Stimulated activated CD8-positive, alpha-beta memory T cell treated with anti-CD3 and anti-CD28 coated beads, Interleukin-7, amount 100 ng/mL, for 1 hour (primary cell): ENCODE measurements around the gene ZGLP1.
A peak's percentile ranks its signal among the peaks of the same experiment; 100 is the strongest.
"Not testable (repeated sequence)": the region's sequence is repeated elsewhere in the genome, so short reads cannot be mapped to it uniquely, and the experiment has no call there.

ENCODE experiments used
- DNase-seq, 2 donors: peaks; one replicate each; pipeline ENCODE4 v3.0.0-alpha.2; 2020; ENCODE audit warnings: low read depth in 2 of 2

ZGLP1 gene

DNA sequence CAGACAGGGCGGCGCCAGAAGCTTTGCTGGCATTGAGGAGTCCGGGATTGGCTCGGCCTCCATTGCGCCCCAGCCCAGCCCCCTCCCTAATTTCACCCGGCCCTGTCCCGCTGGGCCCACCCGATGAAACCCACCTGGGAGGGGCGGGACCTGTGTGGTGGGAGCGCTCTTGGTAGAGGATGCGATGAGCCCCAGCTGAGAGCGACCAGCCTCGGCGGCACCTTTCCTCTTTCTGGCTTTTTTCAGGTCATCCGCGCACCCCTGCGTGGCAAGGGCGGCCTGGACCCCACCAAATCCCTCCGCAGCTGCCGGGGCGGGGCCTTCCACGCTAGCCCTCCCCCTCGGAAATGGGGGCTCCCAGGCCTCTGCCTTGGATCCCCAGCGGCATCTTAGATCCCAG lies at the start of gene ZGLP1:
ZGLP1 (minus strand) TSS at position 393 of the 400 bp plus-strand sequence.
- DNase-seq, result no peak

DNA sequence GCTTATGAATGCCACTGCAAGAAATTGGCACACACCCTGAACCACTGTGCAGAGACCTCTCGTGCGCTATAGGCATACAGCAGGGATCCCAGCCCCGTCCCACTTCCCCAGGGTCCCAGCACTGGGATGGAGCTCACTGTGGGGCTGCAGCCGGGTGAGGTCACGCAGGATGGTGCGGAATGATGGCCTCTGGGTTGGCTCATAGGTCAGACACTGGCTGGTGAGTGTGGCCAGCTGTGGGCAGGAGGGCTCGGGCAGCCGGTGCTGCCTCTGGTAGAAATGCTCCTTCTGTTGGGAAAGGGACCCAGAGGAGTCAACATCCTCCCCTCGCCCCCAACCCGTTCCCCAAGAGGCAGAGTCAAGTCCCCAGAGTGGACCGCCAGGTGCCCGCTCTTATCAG lies 46.8 kb upstream of the ZGLP1 start:
- no peak for DNase-seq

DNA sequence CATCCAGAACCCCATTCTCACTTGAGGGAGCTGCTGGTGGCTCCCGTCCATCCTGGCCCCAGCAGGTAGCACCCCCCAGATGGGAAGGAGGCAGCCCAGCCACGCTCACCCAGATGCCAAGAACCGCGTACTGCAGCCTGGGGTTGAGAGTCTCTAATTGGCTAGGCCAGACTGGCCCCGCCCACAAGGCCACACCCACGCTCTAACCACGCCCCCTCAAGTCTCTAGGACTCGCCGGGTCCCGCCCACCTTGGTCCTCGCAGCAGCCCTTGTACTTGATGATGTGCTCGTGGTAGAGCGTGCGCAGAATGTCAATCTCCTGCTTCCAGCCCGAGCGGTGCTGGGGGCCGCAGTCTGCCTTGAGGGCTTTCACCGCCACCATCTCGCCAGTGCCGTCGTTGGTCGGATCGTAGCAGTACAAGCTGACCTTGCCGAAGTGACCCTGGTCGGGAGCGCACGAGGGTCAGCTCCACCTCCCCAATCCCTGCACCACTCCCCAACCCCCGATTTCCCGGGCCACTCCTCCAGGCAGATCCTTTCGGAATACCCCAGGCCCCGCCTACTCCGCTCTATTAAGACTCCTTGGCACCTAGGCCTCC lies 44.3 kb upstream of the ZGLP1 start:
- no peak for DNase-seq

DNA sequence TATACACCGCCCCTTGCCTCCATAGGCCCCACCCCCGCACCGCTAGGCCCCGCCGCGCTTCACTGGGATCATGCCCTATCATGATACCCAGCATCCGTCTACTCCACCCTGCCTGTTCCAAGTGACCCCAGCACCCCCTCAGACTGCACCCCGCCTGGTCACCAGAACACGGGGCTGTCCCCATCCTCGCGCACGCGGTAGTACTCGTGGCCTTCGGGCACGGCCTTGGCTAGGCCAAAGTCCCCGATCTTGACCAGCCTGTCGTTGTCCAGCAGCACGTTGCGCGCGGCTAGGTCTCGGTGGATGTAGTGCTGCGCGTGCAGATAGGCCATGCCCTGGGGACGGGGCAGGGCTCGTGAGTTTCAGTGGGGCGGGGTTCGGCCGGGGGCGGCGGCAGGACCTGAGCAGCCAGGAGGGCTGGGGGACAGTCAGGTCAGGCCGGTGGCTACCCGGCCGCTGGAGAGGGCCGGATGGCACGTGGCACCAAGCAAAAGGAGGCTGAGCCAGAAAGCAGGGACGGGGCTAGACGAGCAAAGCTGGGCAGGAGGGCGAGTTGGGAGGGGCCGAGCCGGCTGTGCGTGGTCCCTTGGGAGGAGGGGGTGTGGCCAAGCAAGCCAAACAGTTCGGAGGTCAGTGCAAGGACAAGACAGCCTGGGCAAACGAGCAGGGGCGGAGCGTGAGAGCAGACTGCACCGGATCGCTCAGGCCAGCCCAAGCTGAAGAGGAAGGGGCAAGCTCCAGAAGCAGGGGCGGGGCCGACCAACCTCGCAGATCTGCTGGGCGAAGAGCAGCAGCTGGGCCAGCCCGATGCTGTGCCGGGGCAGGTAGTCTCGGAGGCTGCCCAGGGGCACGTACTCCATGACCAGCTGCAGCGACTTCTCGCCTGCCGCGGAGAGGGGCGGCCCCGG lies 43.4 kb upstream of the ZGLP1 start:
- DNase-seq, result no peak

DNA sequence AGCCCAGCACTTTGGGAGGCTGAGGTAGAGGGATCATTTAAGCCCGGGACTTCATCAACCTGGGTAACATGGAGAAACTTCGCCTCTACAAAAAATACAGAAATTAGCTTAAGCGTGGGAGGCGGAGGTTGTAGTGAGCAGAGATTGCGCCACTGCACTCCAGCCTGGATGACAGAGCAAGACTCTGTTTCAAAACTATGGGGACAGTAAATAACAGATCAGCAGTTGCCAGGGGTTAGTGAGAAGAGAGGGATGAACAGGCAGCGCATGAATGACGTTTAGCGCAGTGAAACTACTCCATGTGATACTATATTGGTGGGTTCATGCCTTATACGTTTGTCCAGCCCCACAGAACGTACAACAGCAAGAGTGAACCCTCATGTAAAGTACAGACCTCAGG lies 36.9 kb upstream of the ZGLP1 start:
- no peak for DNase-seq

DNA sequence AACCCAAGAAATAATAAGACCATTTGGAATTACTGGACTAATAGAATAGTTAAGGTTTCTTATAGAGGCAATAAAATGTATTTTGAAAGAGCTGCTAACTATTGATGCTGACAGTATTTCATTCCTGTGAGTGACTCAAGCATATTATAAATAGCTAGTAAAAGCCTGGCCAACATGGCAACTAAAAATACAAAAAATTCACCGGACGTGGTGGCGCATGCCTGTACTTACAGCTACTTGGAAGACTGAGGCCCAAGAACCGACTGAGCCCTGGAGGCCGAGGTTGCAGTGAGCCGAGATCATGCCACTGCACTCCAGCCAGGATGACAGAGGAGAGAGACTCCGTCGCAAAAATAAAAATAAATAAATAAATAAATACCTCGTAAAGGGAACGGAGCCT lies 35.2 kb upstream of the ZGLP1 start:
- no peak for DNase-seq

DNA sequence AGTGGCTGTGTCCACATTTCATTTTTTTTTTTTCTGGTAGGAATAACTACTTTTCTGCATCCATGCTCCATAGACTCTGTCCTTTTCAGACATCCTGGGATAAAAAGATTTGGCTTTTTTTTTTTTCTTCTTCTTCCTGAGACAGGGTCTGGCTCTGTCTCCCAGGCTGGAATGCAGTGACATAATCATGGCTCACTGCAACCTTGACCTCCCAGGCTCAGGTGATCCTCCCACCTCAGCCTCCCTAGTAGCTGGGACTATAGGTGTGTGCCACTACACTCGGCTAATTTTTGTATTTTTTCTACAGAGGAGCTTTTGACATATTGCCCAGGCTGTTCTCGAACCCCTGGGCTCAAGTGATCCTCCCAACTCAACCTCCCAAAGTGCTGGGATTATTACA lies 33.9 kb upstream of the ZGLP1 start:
- DNase-seq, result no peak

DNA sequence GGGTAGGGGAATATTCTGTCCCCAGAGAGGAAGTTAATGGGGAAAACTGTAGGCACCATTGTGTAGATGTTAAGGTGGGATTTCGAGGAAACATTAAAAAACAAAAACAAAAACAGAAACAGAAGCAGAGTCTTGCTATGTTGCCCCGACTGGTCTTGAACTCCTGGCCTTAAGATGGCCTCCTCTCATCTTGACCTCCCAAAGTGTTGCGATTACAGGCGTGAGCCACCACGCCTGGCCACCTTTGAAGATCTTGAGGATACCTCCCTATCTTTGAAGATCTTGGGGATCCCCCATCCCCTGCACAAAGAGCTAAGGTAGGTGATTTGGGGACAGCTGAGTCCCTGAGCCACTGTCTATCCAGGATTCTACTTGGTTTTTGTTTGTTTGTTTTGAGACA lies 30.4 kb upstream of the ZGLP1 start:
- DNase-seq, result no peak

DNA sequence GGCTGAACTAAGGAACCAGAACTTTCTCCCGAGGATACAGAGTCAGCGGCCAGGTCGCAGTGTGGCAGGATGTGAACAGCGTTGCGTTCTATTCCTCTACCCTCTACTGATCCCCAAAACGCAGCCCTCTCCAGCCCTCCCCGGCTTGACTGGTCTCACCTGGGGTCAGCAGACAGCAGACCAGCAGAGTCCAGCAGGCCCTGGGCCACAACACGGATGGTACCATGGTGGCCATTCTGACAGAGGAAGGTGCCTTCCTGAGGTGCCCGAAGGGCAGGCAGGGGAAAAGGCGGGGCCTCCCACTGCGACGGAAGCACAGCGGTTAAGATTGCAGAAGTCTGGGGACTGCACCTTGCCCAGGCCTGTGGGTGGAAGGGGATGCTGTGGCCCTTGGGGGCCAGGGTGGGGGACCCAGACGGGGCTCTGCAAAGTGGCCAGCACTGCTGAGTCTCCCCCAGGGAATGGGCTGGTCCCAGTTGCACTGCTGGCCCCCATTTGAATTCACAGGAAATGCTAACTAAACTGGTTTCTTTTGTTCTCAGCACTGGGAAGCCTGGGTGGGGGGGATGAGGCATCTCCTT lies 29.9 kb upstream of the ZGLP1 start, which contains the start of gene ICAM3:
ICAM3 (minus strand) TSS at position 245 of the 581 bp plus-strand sequence; CDS start at position 235, 10 bp downstream.
- peak; percentile 22 to 36 for DNase-seq

DNA sequence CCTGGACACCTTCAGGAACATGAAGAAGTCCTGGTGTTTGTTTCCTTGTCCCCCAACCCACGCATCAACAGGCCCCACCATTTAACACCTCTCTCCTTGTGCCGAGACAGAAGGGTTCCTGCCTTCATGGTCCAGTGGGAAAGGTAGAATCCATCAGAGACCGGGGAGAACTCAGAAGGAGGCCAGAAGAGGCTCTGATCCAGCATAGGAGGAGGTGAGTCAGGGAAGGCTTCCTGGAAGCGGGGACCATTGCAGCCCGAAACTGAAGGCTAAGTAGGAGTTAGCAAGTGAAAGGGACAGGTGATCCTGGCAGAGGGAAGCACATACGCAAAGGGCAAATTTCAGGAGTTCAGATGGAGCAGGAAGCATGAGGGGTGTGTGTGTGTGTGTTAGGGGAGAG lies 29.3 kb upstream of the ZGLP1 start:
- DNase-seq, result no peak

DNA sequence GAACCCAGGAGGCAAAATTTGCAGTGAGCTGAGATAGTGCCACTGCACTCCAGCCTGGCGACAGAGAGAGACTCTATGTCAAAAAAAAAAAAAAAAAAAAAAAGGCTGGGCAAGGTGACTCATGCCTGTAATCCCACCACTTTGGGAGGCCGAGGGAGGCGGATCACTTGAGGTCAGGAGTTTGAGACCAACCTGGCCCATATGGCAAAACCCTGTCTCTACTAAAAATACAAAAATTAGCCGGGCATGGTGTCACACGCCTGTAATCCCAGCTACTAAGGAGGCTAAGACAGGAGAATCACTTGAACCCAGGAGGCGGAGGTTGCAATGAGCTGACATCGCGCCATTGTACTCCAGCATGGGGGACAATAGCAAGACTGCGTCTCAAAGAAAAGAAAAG lies 27.1 kb upstream of the ZGLP1 start:
- not testable (repeated sequence) for DNase-seq

DNA sequence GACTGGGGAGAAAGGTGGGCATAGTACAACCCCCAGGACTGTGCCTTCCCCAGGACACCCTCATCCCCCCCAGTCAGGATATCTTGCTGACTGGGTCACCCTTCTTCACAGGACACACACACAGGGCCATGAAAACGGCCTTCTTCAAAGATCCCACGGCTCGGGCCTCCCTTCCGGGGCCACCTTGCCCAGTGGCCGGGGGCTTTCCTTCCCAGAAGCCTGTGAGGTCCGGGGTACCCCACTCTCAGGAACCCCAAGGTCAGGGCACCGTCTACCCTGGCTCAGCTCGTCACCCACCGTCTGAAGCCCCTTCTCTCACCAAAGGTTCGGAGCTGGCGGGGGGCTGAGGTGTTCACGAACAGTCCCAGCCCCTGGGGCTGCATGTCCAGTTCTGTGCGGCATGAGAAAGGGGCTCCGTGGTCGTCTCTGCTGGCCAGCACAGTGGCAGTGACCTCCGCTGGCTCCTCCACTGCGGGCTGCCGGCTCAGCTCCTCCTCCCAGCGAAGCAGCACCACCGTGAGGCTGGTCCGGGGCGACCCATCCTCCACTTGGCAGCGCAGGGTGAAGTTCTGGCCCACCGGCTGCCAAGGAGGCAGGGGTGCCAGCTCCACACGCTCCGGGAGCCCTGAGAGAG lies 25.9 kb upstream of the ZGLP1 start:
- no peak for DNase-seq

DNA sequence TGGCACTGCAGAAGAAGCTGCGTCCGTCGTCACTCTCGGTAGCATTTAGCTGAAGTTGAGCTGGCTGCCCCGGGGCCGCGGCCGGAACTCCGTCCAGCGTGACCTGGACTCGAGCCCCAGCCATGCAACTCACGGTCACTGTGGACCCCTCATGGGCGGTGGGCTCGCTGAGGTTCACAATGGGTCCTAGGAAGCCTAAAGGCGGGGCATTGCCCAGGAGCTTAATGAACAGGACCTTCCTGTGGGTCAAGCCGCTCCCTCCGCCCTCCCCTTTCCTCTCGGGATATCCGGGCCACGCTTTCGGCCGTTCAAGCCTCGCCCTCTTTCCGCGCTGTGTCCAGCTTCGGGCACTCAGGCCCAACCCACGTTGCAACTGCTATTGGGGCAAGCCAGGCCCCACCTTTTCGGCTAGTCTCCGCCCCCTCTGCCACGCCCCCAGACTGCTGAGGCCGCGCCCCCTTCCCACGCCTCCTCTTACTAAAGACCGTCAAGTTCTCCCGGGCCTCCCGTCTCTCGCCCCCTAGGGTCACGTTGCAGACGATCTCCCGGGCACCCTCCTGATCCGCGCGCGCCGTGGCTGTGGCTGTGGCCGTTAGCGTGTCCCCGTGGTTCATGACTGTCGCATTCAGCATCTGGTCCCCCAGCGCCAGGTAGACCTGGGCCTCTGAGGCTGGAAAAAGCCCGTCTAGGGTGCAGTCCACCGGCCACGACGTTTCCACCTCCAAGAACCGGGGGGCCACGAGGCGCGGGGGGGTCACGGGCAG lies 25.2 kb upstream of the ZGLP1 start:
- no peak for DNase-seq

DNA sequence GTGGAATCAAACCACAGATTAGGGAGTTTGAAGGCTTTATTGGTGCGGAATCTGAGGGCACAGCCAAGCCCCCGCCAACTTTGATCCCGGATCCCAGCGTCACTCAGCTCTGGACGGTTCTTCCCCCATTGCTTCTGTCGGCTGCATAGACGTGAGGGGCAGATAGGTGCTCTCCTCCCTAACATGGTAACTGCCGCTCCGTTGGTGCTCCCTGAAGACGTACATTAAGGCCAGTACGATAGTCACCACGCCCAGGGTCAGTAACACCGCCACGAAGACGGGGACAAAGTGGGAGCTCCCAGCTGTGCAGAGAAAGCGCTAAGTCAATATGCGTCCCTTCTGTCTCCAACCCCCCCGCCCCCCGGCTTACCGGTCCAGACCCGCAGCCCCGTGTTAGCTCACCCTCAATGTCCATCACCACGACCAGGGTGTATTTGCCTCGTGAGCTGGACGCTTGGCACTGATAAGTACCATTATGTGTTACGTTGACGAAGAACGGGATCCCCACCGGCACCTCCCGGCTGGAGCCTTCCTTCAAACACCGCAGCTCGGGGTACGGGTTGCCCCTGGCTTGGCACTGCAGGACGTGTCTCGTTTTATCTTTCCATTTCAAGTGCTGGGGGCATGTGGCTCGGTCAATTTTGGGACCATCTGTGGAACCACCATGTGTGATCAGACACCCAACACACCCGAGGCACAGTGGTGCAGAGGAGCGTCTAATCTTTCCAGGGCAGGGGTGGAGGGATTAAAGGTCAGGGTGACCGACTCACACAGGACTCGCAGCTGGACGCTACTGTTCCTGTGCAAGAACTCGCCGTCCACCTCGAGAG lies 24.4 kb upstream of the ZGLP1 start:
- DNase-seq, result no peak

DNA sequence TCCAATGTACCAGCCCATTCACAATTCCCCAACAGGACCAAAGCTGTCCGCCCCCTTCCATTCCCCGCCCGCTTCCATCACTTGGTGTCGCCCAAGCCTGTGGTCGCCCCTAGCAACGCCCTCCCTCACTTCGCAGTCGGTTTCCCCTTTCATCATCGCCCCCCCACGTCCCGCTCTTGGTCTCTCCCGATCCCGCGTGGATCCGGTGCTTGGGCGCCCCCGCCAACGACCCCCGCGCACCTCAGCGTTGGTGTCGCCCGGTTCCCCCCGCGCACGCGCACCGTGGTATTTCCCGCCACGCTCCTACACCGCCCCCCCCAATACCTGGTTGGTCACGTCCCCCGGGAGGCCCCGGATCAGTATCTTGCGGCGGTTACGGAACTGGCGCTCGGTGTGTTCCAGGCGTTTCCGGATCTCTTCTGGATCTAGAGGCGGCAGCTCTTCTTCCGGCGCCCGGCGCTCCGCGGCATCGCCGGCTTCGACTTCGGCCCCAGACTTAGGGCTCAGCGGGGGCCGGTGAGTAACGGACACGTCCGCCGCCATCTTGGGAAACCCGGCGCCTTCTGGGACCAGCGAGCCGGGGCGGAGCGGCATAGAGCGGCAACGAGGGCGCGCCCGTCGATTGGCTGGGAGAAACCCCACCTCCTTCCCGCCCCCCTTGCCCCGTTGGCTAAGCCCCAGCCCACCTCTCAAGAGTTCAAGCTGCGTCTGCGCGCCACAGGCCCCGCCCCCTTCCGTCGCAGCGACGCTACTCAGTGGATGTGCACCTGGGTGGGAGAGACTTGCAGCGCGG lies 23.5 kb upstream of the ZGLP1 start, which contains the start of gene RAVER1:
RAVER1 (minus strand) TSS at position 565 of the 793 bp plus-strand sequence; CDS start at position 543, 22 bp downstream.
- peak; percentile 95 for DNase-seq

DNA sequence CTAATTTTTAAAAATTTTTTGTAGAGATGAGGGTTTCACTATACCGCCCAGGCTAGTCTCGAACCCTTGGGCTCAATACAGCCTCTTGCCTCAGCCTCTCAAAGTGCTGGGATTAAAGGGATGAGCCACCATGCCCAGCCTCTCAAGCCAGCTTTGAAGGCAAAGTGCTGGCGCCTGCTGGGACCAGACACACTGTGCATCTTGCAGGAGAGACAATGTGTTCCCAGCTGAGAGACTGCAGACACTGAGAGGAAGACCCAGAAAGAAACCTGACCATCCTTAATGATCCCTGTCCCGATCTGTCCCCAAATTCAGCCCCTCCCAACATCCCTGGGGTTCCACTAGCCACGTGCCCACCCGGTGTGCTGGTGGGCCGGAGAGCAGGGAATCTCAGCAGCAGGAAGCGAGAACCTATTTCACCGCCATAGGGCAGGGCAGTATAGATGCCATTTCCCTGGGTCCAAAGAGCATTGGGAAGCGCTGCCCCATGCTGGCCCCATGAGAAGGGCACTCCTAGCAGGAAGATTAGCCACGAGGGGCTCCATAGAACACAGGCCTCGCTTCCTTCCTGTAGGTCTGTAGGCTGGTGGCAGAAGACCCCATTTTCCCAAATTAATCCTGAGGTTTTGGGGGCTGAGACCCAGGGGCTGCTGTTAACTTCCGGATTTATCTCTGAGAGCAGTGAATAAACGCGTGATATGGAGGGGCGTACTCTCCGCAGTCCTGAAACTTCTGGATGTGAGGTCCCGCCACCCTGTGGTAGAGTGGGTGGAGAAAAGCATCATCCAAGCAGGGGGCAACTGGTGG lies 22.7 kb upstream of the ZGLP1 start:
- no peak for DNase-seq

DNA sequence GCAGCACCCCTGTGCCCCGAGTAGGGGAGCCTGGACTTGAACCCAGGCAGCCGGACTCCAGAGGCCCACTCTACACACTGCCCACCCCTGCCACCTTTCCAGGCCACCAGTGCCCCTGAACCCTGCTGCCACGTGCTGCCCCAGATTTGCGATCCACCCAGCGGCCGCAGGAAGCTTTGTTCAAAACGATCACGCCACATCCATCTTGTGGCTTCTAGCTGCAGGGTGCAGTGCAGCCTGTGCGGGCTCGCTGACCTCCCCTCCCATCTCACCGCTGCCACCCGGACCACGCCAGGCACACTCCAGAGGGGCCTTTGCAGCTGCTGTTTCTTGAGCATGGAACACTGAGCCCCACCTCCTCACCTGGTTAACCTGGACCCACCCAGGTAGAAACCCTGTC lies 19.9 kb upstream of the ZGLP1 start:
- no peak for DNase-seq

DNA sequence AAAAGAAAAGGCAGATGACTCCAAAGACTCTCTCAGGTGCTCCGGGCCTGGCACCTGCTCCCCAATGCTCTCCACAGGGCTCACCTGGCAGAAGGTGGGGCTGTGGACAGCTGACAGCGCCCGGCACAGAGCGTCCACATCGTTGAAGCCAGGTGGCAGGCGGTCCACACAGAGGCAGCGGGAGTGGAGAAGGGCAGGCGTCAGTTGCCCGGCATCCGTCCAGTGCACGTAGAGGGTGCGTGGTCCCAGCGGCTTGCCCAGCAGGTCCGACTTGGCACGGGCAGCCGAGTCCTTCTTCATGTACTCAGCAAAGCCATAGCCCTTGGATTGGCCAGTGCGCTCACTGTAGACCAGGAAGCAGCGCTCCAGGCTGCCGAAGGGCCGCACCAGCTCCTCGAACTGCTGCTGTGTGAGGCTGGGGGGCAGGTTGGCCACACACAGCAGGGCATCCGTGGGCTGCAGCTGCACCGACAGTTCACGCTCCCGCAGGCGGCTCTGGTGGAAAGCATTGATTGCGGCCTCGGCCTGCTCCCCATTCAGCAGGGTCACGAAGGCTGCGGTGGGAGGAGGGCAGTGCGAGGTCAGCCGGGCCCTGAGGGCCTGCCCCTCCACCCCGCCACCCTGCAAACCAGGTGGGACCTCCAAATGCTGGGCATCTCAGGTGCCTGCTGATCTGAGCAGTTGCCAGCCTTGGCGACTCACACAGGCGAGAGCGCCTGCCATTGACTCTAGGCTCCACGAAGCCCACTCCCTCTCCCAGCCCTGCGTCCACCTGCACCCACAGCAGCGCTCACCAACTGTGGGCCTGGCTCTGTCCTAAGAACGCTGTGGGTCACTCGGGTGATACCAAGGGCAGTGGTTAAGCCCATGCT lies 19.2 kb upstream of the ZGLP1 start:
- DNase-seq, result no peak
